HG03432 (cell line): ENCODE measurements around the gene GASK1A.
"Not testable (repeated sequence)": the region's sequence is repeated elsewhere in the genome, so short reads cannot be mapped to it uniquely, and the experiment has no call there.

Experiments used
- ATAC-seq: cut with Tn5 transposase; IDR thresholded peaks from one replicate; pipeline ENCODE4 v1.9.1; 2021; ENCODE audit warnings: mild to moderate bottlenecking, moderate library complexity; ENCODE audit not compliant: unreplicated experiment

GASK1A gene

GRCh38 chr3:42979044-42979972 lies at the start of gene GASK1A:
GASK1A (plus strand) TSS chr3:42979311; CDS start chr3:42979643, 332 bp downstream.
- no peak for ATAC-seq

GRCh38 chr3:42934111-42934510 lies 45.0 kb upstream of the GASK1A start:
- ATAC-seq: no peak

GRCh38 chr3:42934910-42935309 lies 44.2 kb upstream of the GASK1A start:
- no peak for ATAC-seq

DNA sequence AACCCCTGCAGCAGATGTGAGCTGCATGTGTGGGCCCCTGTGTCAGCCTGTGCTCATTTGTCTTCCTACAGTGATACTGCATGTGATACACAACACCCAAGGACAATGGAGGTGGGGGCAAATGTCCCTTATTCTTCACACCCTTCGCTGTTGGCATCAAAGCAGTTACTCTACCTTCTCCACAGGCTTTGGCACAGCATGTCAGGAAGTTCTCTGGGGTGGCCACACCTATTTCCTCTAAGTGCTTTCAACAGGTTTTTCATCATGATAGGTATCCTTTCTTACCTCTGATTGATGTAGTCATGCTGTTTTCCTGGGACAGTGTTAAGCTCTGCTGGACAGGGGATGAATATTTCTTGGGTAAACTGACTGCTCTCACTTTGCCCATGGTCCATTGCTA lies 43.6 kb upstream of the GASK1A start:
- no peak for ATAC-seq

DNA sequence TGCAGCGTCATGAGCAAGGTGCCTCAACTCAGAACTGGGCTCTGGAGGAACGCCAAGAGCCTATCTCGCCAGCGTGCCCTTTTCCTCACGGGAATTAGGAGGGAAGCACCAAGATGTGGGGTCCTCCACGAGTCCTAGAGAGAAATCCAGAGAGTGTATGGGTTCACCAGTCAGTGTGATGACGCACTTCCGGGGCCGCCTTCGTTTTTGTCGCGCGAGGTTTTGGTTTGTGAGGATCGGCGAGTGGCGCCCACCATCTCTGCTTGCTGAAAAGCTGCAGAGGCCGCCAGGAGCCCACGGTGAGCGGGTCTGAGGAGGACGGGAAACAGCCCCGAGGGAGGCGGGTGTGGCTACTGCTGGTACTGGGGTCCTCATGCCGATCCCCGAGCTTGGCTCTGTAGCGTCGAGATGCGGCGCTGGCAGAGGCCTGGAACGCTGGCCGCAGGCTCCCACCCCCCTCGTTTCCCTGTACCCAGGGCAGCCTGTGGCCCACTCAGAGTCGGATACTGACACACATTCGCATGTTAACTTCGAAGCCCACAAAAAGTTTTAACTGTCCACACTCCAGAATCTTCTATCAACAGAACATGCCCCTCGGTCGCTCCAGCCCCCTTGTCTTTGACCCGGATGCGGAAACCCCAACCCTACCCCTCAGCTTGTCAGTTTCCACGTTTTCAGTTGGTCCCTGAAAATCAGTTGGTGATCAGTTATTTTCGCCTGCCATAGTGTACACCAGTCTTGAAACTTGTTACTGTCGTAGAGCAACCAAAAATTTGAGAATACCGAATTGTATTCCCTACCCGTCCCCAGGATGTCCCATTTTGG lies 42.7 kb upstream of the GASK1A start:
- ATAC-seq: no peak

GRCh38 chr3:42937334-42937733 lies 41.8 kb upstream of the GASK1A start:
- ATAC-seq: no peak

DNA sequence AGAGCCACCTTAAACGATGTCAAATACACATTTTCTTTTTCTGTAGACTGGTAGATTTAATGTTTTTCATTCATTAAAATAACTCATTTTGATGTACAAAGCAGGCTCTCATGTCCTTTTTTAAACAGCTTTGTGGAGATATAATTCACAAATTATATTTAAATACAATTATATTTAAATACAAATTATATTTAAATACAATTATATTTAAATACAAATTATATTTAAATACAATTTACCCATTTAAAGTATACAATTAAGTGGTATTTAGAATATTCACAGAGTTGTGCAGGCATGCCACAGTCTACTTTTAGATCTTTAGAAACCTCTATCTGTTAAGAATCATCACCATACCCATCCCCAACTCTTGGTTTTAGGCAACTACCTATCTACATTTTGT lies 36.4 kb upstream of the GASK1A start:
- no peak for ATAC-seq

DNA sequence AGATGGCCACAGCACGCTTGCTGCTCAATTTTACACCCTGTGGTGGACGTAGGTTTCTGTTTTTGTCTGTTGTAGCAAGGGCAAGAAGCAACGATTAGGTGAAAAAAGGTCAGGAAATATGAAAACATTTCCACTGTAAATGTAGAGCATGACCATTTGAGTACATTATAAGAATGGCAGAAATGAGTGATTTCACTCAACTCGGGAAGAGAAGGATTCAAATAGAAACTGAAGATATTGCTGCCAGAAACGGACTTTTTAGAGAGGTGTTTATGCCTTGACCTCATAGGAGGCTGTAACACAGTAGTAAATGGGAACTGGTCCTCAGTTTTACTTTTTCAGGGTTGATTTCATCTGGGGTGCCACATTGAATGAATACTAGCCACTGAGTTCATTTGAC lies 33.1 kb upstream of the GASK1A start:
- no peak for ATAC-seq

DNA sequence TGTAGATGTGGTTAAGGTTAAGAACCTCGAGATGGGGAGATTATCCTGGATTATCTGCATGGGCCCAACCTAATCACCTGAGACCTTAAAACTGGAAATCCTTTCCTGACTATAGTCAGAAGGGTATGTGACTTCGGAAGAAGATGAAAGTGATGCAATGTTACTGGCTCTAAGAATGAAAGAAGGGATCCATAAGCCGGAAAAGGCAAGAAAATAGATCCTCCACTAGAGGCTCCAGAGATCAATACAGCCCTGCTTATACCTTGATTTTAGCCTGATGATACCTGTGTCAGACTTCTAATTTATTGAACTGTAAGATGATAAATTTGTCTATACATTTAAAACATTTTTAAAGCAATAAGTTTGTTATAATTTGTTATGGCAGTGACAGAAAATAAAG lies 21.5 kb upstream of the GASK1A start:
- no peak for ATAC-seq

DNA sequence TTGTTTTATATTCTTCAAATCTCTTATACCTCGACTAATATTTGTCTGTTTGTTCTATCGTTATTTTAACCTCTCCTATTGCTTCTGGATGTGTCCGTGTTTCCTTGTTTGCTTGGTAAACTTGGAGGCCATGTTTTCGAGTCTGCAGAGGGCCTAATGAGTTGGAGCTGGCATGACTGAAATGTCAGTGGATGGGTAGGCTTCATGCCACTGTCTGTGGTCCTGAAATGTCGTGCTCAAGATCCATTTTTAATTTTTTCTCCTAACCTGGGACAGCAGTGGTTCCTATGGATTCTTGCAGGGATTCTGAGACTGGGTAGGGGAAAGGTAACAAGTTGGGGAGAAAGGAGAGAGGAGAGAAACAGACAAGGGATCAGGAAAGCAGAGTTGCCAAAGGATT lies 18.8 kb upstream of the GASK1A start:
- ATAC-seq: no peak

DNA sequence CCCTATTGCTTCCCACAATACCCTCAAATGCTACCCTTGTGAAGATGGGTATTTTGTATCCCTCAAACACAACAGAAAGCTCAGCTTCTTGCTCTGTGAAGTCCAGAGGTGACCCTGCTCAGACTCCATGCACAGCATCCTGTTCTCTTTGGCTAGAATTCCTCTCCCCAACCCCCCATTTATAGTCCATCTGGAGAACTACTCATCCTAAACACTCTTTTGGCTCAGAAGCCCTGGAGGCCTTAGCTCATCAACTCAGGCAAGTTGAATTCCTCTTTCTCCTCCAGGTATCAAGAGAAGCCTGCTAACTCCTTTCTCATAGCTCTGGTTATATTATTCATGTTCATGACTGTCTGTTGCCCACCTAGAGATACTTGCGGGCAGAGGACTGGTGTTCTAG lies 18.3 kb upstream of the GASK1A start:
- no peak for ATAC-seq

DNA sequence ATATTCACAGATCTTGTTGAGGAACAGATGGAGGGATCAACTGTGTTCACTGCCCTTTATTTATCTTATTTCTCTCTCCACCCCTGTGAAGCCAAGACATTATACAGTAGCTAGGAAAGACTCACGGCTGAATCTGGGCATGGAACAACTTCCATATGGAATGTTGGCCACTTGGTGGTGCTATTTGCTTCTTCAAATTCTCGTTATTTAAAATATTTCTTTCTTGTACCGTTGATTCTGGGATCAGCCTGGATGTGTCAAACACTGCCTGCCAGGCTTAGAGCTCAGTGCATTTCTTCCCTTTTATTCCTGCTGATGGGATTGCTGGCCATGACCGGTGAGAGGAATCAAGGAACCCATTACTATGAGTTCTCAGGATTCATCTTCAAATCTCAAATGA lies 17.5 kb upstream of the GASK1A start:
- ATAC-seq: no peak

GRCh38 chr3:42963269-42963668 lies 15.8 kb upstream of the GASK1A start:
- ATAC-seq: no peak

GRCh38 chr3:42964266-42964665 lies 14.8 kb upstream of the GASK1A start:
- ATAC-seq: no peak

GRCh38 chr3:42970557-42970956 lies 8.6 kb upstream of the GASK1A start:
- no peak for ATAC-seq

GRCh38 chr3:42970976-42971772 lies 7.9 kb upstream of the GASK1A start:
- no peak for ATAC-seq

DNA sequence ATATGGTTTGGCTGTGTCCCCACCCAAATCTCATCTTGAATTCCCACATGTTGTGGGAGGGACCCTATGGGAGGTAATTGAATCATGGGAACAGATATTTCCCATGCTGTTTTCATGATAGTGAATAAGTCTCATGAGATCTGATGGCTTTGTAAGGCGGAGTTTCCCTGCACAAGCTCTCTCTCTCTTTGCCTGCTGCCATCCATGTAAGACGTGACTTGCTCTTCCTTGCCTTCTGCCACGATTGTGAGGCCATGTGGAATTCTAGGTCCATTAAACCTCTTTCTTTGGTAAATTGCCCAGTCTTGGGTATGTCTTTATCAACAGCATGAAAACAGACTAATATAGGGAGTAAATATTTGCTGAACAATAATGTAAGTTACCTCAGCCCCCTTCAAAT lies 4.2 kb upstream of the GASK1A start:
- not testable (repeated sequence) for ATAC-seq

- no peak for ATAC-seq
Observed at GRCh38 chr3:42975456-42975855, 3.7 kb upstream of the GASK1A start.

- ATAC-seq: no peak
Observed at GRCh38 chr3:42975955-42976354, 3.2 kb upstream of the GASK1A start.

GRCh38 chr3:42980209-42980608 lies 1.1 kb downstream of the GASK1A start:
- no peak for ATAC-seq

DNA sequence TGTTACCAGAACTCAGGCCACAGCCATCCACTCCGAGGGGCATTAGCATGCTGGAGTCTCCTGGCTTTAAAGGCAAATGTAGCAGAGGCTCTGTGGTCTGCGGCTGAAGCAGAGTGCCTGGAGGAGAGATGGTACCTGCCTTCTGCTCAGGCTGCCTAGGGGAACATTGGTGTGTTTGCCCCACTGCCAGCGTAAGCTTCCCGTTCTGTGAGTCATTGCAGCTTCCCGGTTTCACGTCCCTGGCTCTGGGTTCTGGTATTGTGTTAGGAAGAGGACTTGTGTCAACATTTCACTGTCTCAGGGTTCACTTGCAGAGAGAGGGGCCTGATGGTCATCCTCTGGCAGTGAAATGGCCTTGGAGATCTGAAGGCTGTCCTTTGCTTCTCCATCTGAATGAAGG lies 1.8 kb downstream of the GASK1A start:
- no peak for ATAC-seq
